Cardiac fibroblast (primary cell): ENCODE results near the gene ANKRD55.
"Not testable (repeated sequence)": the region's sequence is repeated elsewhere in the genome, so short reads cannot be mapped to it uniquely, and the experiment has no call there.

Source experiments
- DNase-seq, 2 donors: peaks; one replicate each; pipeline versions ENCODE4 v3.0.0 to v3.0.0-alpha.2; 2010; ENCODE audit warnings: low read depth in 2 of 2
- H3K4me3 ChIP-seq, 2 donors: replicated peaks in 1 of 2; 1 replicate in 1 of 2; 2 replicates in 1 of 2; pipeline ENCODE4 v1.5.1; 2011; ENCODE audit warnings: low read depth in 2 of 2, low read length in 2 of 2, mild to moderate bottlenecking in 2 of 2, moderate library complexity in 1 of 2
- CTCF ChIP-seq: IDR thresholded peaks from one replicate; pipeline ENCODE4 v1.5.1; 2011; ENCODE audit warnings: low read depth, mild to moderate bottlenecking, low read length, inconsistent platforms

The ANKRD55 gene

GRCh38 chr5:56227691-56228090 is 5.4 kb downstream of the ANKRD55 start:
- no peak overlapping the region for H3K4me3 ChIP-seq
- DNase-seq: no peak
- no peak for TF ChIP-seq CTCF

- not testable (repeated sequence) for H3K4me3 ChIP-seq, DNase-seq
These were observed 9.8 kb downstream of the ANKRD55 start for GRCh38 chr5:56223298-56223697.

DNA sequence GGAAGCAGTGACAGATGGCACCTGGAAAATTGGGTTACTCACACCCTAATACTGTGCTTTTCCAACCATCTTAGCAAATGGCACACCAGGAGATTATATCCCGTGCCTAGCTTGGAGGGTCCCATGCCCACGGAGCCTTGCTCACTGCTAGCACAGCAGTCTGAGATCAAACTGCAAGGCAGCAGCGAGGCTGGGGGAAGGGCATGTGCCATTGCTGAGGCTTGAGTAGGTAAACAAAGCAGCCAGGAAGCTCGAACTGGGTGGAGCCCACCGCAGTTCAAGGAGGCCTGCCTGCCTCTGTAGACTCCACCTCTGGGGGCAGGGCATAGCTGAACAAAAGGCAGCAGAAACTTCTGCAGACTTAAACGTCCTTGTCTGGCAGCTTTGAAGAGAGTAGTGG is 11.5 kb downstream of the ANKRD55 start:
- H3K4me3 ChIP-seq, DNase-seq: not testable (repeated sequence)

DNA sequence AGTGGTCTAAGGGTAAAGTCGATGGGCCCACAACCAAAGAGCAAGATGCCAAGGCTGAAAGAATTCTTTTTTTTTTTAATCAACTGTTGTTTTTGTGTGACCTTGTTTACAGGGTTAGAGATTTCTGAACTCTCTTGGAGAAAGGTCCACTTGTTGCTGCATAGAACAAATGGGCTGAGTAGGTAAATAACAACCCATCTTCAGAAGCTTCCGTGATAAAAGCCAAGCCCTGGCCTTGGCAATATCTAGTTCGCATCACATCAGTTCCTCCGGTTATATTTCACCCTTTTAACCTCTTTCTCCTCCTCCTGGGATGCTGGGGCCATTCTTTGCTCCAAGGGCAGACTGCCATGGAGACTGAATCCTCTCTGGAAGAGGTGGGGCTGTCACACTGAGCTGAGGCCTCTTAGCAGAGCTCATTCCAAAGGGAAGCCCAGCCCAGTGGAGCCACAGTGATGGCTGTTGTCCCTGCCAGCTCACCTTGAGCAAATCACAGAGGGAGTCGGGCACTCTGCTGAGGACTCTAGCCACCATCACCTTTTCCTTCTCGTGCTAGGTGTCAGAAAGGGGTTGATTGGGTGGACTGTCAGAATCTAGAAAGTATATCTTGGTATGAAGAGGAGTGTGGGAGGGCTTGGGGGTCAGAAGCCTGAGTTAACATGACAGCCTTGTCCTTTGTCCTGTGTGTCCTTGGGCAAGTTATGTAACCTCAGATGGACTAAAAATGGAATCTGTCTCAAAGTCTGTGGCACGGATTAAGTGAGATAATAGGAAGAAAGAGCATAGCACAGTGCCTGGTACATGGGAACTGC is 17.9 kb downstream of the ANKRD55 start:
- no peak for TF ChIP-seq CTCF
- no peak overlapping the region for H3K4me3 ChIP-seq
- no peak for DNase-seq

DNA sequence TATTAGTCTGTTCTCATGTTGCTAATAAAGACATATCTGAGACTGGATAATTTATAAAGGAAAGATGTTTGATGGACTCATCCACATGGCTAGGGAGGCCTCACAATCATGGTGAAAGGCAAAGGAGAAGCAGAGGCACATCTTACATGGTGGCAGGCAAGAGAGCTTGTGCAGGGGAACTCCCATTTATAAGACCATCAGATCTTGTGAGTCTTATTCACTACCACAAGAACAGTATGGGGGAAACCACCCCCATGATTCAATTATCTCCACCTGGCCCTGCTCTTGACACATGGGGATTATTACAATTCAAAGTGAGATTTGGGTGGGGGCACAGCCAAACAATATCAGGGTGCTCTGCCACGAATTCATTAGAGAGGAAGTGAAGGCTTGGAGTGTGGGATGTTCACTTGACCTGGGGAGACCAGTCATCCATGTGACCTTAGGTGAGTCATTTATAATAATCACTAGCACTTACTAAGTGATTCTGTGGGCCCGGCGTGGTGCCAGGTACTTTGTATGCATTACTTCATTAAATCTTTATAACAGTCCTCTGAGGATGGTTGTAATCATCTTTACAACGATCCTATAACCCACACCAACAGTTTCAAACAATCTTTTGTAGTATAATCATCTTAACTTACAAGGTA is 19.1 kb downstream of the ANKRD55 start:
- H3K4me3 ChIP-seq: not testable (repeated sequence)
- peak in 1 of 2 donors; percentile 46 for DNase-seq

DNA sequence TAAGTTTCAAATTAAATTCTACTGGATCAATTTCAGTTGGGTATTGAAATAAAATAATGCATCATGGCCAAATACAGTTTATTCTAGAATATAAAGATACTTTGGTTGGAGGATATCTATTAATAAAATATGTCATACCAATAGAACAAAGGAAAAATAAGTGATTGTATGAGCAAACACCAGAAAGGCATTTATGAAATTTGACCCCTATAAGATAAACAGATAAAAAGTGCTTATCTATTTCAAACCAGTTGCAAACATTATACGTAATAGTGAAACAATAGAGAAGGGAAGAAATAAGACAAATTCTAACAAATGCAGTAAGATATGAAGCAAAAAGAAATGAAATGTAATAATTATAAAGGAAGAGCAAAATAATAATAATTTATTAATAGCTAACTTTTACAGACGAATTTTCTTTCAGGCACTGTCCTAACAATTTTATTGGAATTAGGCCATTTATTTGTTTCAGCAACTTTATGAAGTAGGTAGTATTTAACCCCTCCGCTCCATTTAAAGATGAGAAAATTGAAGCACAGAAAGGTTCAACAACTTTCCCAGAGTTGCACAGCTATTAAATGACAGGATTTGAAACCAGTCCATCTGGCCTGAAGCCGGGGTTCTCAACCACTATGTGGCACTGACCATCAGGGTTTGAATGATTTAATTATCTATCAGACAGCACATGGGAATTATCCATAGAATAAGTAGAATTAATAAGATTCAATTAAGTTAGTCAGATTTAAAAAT is 20.8 kb downstream of the ANKRD55 start:
- DNase-seq: no peak
- TF ChIP-seq CTCF: no peak
- H3K4me3 ChIP-seq: no peak overlapping the region

GRCh38 chr5:56211298-56211865 is 21.7 kb downstream of the ANKRD55 start:
- no peak for TF ChIP-seq CTCF
- H3K4me3 ChIP-seq: no peak overlapping the region
- peak; percentile 96 for DNase-seq

DNA sequence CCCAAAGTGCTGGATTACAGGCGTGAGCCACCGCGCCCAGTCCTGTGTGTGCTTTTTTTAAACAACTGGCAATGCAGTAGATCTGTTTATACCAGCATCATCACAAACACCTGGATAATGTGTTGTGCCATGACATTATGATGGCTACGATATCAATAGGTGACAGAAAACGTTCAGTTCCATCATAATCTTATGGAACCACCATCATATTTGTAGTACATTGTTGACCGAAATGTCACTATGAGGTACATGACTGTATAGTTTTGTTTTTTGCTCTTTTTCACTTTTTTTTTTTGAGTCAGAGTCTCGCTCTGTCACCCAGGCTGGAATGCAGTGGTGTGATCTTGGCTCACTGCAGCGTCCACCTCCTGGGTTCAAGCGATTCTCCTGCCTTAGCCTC is 24.4 kb downstream of the ANKRD55 start:
- TF ChIP-seq CTCF: no peak
- no peak for DNase-seq
- H3K4me3 ChIP-seq: no peak overlapping the region
